Left colon (tissue), 2 donors: ENCODE data around the gene NOTUM. TPM values are rescaled to one million over a fixed set of nuclear protein-coding genes. Genes with fewer than 3 reads are reported as not detected.

Experiments used
- ATAC-seq: fragments of 200-7000 bp; cut with Tn5 transposase; one replicate; pipeline ENCODE4 v1.9.1; 2020; ENCODE audit warnings: mild to moderate bottlenecking, moderate library complexity
- DNase-seq, 2 donors: peaks; one replicate each; pipeline ENCODE4 v3.0.0-alpha.2; 2020
- intact Hi-C, 2 donors: fragments of 100-400 bp; cut with DNase I in 1 of 2; cut with micrococcal nuclease in 1 of 2; formaldehyde crosslinking; loops; one replicate each; pipeline versions ENCODE4 v1.11.2 to v1.14.0; 2022; cut with DNase I, micrococcal nuclease
- long read RNA-seq: library from polyadenylated mRNA; unstranded; transcript quantifications from one replicate; pipeline ENCODE4 v2.0.0, GENCODE V29; 2021
- total RNA-seq, 2 donors: library from RNA; stranded (reverse); fragmentation: NEBNext Ultra II Directional; extraction: Animal tissue kit (Norgen Biotek cat#: 25700); gene quantifications; one replicate each; pipeline ENCODE4 v1.2.1, GENCODE V29; 2021
- donor health status: DM: no; HTN: no; CAD: no.
- donor health status: DM: yes; HTN: yes; CAD: no.

NOTUM gene
- total RNA-seq = not detected
- long read RNA-seq = 0 reads

DNA sequence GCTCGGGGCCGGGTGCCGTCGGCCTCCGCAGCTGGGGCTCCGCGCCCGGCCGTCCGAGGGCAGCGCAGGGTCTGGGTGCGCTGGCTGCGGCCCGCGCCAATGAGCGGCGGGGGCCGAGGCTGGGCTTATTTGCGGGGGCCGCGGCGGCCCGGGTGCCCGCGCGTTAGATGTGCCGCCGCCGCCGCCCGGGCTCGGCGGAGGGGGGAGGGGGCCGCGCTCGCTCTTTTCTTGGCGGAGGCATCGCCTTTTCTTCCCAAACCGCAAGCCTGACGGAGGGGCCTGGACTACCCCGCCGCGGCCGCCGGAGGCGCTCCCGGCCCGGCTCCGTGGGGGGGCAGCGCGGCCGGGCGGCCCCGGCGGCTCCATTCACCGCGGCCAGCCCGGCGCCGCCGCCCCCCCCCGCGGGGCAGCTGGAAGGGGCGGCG is at the start of gene NOTUM:
Gene NOTUM, minus strand, starts transcription at position 101 of the 425 bp plus-strand sequence. CDS start 278 bp downstream, outside the sequence.
- no peak for ATAC-seq
- DNase-seq = no peak
- intact Hi-C loops = no loop called here

DNA sequence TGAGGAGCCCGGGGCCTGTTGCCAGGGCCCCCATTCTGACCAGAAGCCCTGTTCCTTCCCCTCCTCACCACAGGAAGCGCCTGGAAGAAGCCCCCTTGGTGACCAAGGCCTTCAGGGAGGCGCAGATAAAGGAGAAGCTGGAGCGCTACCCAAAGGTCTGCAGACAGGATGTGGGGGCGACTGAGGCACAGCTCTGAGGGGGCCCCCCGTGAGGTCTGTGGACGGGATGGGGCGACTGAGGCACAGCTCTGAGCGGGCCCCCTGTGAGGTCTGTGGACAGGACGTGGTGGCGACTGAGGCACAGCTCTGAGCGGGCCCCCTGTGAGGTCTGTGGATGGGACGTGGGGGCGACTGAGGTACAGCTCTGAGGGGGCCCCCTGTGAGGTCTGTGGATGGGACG is 48.4 kb upstream of the NOTUM start:
- DNase-seq = no peak
- intact Hi-C loops = no loop called here
- no peak for ATAC-seq

DNA sequence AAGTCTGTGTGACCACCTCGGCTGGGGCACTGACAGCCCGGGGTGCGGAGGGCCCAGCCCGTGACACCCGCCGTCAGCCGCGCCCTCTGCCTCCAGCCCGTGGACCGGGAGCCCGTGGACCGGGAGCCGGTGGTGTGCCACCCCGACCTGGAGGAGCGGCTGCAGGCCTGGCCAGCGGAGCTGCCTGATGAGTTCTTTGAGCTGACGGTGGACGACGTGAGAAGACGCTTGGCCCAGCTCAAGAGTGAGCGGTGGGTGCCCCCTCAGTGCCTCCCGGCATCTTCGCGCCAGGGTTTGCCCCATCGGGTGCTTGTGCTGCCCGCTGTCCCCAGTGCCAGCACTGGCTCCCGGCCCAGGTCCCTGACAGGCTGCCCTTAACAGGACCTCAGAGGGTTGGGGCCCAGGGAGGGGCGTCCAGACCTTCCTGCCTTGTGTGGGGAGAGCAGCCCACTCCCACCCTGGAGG is 48.0 kb upstream of the NOTUM start:
- intact Hi-C loops = no loop called here
- ATAC-seq = no peak

GRCh38 chr17:82008258-82008940 is 47.4 kb upstream of the NOTUM start:
- ATAC-seq (no peak), DNase-seq (no peak)
- intact Hi-C loops = no loop called here

More for the DNA sequence above, 48.0 kb upstream of the NOTUM start:
- DNase-seq = no peak

DNA sequence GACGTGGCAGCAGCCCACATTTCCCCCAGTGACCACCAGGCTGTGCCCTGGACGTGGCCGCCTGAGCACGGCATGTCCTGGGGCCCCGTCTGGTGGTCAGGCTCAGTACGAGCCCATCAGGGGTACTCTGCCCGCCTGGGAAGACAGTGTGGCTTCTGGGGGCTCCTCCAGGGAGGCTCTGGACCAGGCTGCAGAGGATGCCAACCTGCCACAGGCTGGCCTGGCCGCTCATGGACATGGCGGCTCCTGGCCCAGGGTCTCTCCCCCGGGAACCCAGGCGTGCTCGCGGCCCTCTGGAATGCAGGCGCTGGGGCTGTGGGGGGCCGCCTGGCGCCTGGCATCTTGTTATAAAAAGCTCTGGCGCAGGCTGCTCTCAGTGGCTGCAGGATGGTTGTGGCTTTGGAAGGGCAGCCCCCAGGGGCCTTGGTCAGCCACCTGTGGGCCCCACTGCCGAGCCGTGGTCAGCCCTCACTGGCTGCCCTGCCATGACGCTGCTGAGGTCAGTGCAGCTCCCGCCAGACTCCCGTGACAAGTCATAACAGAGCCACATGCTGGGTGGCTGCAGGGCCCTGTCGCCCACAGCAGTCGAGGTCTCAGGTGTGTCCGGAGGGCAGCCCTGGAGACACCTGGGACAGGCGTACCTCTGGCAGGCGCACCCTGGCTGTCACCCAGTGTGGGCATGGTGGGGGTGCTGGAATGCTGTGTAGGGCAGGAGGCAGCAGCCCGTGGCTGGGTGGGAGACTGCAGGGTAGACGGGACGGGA is 46.7 kb upstream of the NOTUM start:
- intact Hi-C loops = no loop called here
- no peak for DNase-seq
- no peak for ATAC-seq

GRCh38 chr17:82007228-82007494 is 46.2 kb upstream of the NOTUM start:
- intact Hi-C loops = no loop called here
- ATAC-seq = no peak

GRCh38 chr17:82006468-82007227 is 45.7 kb upstream of the NOTUM start:
- intact Hi-C loops = no loop called here
- no peak for ATAC-seq
- no peak for DNase-seq

More at GRCh38 chr17:82007228-82007494, 46.2 kb upstream of the NOTUM start:
- no peak for DNase-seq

GRCh38 chr17:82005701-82006348 is 44.8 kb upstream of the NOTUM start:
- ATAC-seq (no peak), DNase-seq (no peak)
- intact Hi-C loops = no loop called here

GRCh38 chr17:82004517-82005455 is 43.8 kb upstream of the NOTUM start:
- ATAC-seq (no peak), DNase-seq (no peak)
- intact Hi-C loops = no loop called here

DNA sequence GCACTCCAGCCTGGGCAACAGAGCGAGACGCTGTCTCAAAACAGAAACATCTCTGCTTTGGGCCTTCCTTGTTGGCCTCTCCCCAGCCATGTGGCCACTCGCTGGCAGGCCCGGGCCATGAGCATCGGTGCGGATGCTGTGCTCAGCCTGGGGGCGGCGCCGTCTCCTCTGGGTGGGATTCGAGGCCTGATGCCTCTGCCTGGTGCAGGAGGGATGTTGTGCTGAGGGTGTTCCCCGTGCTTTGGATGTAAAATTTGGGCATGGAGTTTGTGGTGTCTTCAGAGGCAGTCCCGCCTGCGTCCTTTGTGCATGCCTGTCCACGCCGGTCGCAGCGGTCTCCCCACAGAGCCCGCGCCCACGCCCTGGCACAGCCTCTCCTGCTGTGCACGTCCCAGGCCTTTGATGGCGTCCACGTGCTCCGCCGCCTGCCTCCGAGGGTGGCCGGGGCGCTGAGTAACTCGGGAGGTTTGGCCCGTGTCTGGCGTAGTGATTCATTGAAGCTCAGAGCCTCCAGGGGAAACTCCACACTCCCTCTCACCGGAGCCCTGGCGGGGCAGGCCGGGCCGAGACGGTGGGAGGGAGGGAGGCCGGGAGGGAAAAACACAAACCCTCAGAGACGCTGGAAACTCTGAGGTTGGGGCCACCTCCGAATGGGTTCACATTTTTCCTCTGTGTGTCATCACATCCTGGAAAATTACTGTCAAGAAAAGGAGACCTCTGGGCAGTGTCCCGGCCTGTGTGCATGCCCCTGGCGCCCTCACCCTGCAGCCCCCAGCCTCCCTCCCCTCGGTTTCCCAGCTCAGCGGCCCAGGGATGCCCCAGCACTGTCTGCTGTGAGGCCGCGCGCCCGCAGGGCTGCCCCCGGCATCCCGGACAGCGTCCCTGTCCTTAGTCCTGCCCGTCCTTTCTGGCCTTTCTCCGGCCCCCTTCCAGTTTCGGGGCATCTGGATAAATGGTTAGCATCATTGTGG is 42.7 kb upstream of the NOTUM start:
- ATAC-seq = peak; percentile 11
- DNase-seq = peak in 1 of 2 donors; percentile 35
- intact Hi-C loops = no loop called here

DNA sequence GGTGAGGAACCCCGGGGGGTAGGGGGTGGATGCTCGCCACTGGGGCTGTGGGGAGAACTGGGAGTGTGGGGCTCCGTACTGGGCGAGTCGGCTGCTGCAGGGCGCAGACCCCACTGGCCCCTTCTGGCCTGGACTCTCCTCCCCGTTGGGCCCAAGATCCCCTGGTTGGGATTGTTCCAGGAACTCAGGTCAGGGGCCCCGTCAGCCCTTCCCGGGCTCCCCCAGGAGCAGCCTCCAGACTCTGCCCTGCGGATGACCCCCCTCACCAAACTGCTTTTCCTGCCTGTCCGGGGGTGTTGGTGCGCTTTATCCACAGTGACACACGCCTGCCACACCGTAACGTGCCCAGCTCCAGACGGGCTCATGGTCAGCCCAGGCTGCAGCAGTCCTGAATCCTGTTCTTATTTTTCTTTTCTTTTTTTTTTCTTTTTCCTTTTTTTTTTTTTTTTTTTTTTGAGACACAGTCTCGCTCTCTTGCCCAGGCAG is 40.6 kb upstream of the NOTUM start:
- intact Hi-C loops = no loop called here
- DNase-seq = no peak
- ATAC-seq = no peak

DNA sequence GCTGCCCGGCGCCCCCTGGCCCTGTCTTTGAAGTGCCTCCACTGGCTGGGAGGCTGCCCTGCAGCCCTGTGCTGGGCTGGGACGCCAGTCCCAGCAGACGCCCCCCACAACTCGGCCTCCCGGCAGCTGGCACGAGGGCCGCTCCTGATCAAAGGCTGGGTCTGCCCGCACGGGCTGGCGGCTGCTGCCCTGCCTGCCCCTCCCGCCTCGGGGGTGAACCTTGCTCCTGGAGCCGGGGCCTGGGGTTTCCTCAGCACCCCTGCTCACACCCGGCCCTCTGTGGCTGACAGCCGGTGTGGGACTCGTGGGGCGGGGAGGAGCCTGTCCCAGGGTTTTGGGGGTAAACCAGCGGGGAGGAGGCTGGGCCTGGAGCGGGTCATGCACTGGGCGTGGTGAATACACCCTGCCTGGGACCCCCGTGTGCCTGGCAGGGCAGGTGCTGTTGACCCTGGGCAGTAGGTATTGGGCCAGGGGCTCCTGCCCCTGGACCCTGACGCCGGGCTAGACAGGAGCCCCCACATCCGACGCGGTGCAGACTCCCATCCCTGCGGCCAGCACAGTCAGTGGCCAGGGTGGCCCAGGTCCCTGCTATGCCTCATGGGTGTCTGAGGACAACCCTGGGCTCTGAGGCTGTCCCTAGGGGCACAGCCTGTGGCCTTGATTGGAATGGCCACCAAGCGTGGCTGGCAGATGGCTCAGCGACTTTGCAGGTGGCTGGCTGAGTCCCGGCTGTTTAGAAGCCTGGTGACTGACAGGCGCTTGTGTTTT is 40.0 kb upstream of the NOTUM start:
- ATAC-seq (peak; percentile 71), DNase-seq (no peak)
- intact Hi-C loops = no loop called here

DNA sequence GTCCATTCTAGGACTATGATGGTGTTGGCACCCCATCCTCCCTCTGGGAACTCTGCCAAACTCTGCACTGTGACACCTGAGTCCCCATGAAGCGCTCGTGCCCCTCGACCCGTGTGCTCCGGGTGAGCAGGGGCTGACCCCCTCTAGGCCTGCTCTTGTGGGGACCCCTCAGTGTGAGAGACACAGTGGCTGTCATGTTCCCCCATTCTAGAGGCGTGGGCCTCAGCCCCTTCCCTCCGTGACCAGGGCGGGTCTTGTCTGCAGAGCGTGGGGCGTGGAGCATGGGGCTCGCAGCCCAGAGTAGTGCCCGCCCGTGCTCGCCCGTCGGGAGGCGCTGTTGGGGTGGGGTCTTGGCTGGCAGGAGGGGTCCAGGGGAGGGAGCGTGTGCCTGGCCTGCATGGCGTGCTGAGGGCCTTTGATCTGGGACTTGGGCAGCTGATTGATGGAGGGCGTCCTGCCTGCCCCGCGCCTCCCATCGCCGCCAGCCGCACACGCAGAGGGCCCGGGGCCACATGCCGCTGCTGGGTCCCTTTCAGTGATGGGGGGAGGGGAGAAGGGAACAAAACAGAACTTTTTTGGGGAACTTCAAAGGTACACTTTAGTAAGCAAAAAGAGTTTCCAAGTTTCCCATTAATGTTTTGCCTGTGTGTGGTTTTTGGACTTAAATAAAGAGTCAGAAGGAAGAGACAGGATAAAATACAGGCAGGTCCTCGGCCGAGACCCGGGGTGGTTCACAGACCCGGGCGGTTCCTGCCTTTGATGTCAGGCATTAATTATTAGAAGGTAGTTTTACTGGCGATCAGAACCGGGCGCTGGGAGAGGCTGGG is 39.2 kb upstream of the NOTUM start:
- ATAC-seq (peak; percentile 16), DNase-seq (no peak)
- intact Hi-C loops = no loop called here

GRCh38 chr17:81999587-81999975 is 38.6 kb upstream of the NOTUM start:
- no peak for DNase-seq
- ATAC-seq = no peak
- intact Hi-C loops = no loop called here

DNA sequence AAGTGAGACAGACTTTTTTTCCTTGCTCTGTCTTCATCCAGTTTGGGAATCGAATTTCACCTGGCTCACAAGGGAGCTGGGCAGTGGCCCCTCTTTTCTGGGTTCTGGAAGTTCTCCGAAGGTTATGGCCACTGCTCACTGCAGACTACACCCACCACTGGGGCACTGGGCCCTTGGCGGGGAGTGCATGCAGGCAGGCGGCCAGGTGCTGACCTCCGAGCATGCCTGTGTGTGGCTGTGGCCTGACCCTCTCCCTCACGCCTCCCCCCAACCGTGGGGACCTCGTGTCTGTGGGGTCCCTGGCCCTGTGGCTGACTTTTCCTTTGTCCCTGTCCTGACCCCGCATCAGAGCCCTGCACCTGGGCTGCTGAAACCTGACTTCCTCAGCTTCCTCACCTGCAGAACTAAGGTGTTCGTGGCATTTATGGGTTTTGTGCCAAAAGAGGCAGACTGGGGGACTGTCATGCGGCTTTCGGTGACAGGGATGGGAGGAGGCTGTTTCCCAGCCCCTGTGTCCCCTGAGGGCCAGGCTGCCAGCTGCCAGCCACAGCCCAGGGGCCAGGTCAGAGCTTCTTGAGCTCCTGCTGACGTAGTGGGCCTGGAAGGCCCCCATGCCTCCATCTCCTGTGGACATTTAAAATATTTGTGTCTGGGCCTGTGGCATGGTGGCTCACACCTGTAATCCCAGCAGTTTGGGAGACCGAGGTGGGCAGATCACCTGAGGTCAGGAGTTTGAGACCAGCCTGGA is 37.9 kb upstream of the NOTUM start:
- no peak for ATAC-seq
- no peak for DNase-seq
- intact Hi-C loops = no loop called here
